GM12878 (cell line): ENCODE data around the gene LGALS8. TPM values are rescaled to one million over a fixed set of nuclear protein-coding genes. Genes with fewer than 3 reads are reported as not detected.
A peak's percentile ranks its signal among the peaks of the same experiment; 100 is the strongest.

ENCODE experiments used
- EED ChIP-seq: sonication (generic); IDR thresholded peaks from 2 replicates; pipeline ENCODE4 v1.6.1; 2016; ENCODE audit warnings: antibody characterized with exemption, low read depth
- EZH2 ChIP-seq: IDR thresholded peaks from 2 replicates; pipeline ENCODE4 v1.6.1; 2012; ENCODE audit warnings: low read depth, mild to moderate bottlenecking, control low read depth, inconsistent platforms, low read length, borderline replicate concordance; ENCODE audit not compliant: control insufficient read depth
- GATAD2B ChIP-seq: fragments of 450-650 bp; conservative IDR thresholded peaks from 2 replicates; pipeline ENCODE4 v1.6.1; 2017; ENCODE audit warnings: low read depth, mild to moderate bottlenecking, moderate library complexity
- MEF2B ChIP-seq: fragments of 450-650 bp; IDR thresholded peaks from 2 replicates; pipeline ENCODE4 v1.6.1; 2018; ENCODE audit warnings: mild to moderate bottlenecking, moderate library complexity; ENCODE audit not compliant: partially characterized antibody, poor library complexity, severe bottlenecking
- NBN ChIP-seq: fragments of 450-650 bp; IDR thresholded peaks from 2 replicates; pipeline ENCODE4 v1.6.1; 2016
- NR2C2 ChIP-seq: IDR thresholded peaks from 2 replicates; pipeline ENCODE4 v1.6.1; 2011; ENCODE audit warnings: borderline replicate concordance, low read depth; ENCODE audit not compliant: control insufficient read depth, insufficient read length
- POU2F2 ChIP-seq: IDR thresholded peaks from 3 replicates; pipeline ENCODE4 v1.6.1; 2011; ENCODE audit warnings: low read depth, mild to moderate bottlenecking, low read length, borderline replicate concordance
- RAD51 ChIP-seq: fragments of 450-650 bp; IDR thresholded peaks from 2 replicates; pipeline ENCODE4 v1.6.1; 2016; ENCODE audit warnings: moderate library complexity, mild to moderate bottlenecking, inconsistent platforms
- SIX5 ChIP-seq: IDR thresholded peaks from 2 replicates; pipeline ENCODE4 v1.6.1; 2011; ENCODE audit warnings: mild to moderate bottlenecking, low read depth, low read length, moderate library complexity; ENCODE audit not compliant: severe bottlenecking
- STAT1 ChIP-seq: fragments of 450-650 bp; conservative IDR thresholded peaks from 2 replicates; pipeline ENCODE4 v1.6.1; 2014; ENCODE audit warnings: antibody characterized with exemption, mild to moderate bottlenecking
- STAT3 ChIP-seq: IDR thresholded peaks from 2 replicates; pipeline ENCODE4 v1.6.1; 2011; ENCODE audit warnings: low read depth, low read length, improper control_type of control experiment
- TBL1XR1 ChIP-seq: IDR thresholded peaks from 2 replicates; pipeline ENCODE4 v1.6.1; 2012; ENCODE audit warnings: low read depth, low read length, improper control_type of control experiment
- TCF7 ChIP-seq: IDR thresholded peaks from 2 replicates; pipeline ENCODE4 v1.6.1; 2014; ENCODE audit warnings: antibody characterized with exemption, borderline replicate concordance
- YBX1 ChIP-seq: fragments of 450-650 bp; IDR thresholded peaks from 2 replicates; pipeline ENCODE4 v1.6.1; 2016; ENCODE audit warnings: antibody characterized with exemption
- ZSCAN29 ChIP-seq: fragments of 450-650 bp; IDR thresholded peaks from 2 replicates; pipeline ENCODE4 v1.6.1; 2017; ENCODE audit warnings: mild to moderate bottlenecking, moderate library complexity
- polyA plus RNA-seq, 11 experiments: library from polyadenylated mRNA; depleted of rRNA in 4 of 11; unstranded in 6 of 11; stranded (reverse) in 5 of 11; fragments of >200 nt; fragmentation: Nextera tagmentation in 4 of 11; fragmentation: Illumina TruSeq in 1 of 11; extraction: Ambion mirVana in 4 of 11; extraction: Trizol in 1 of 11; gene quantifications; 1 replicate in 1 of 11; 2 replicates in 10 of 11; pipeline versions ENCODE4 v1.2.1 to v1.2.3, GENCODE V29; 2011 to 2016; ENCODE audit warnings: inconsistent platforms in 2 of 11, missing spikeins in 2 of 11, low read depth in 1 of 11
- total RNA-seq, 4 experiments: library from RNA; depleted of rRNA in 3 of 4; stranded (reverse); fragments of >200 nt in 3 of 4; fragmentation: Illumina TruSeq in 1 of 4; extraction: Trizol in 1 of 4; gene quantifications; 2 replicates each; pipeline versions ENCODE4 v1.2.1 to v1.2.3, GENCODE V29; 2013 to 2021
- TF ChIP-seq, protein P1 (sequence below): fragments of 450-650 bp; formaldehyde crosslinking; IDR thresholded peaks from 2 replicates; pipeline ENCODE4 v1.5.0; 2022; ENCODE audit warnings: mild to moderate bottlenecking, missing genetic modification characterization
- TF ChIP-seq, protein P2 (sequence below): IDR thresholded peaks from 2 replicates; pipeline ENCODE4 v1.6.1; 2011; ENCODE audit warnings: mild to moderate bottlenecking, low read depth, low read length, moderate library complexity; ENCODE audit not compliant: insufficient replicate concordance
- TF ChIP-seq, protein P3 (sequence below): fragments of 450-650 bp; IDR thresholded peaks from 2 replicates; pipeline ENCODE4 v1.6.1; 2018; ENCODE audit warnings: mild to moderate bottlenecking, low read depth, moderate library complexity; ENCODE audit not compliant: partially characterized antibody
- TF ChIP-seq, protein P4 (sequence below): fragments of 150-350 bp; IDR thresholded peaks from 2 replicates; pipeline ENCODE4 v1.6.1; 2014; ENCODE audit warnings: mild to moderate bottlenecking, low read depth, low read length
- TF ChIP-seq, protein P5 (sequence below): IDR thresholded peaks from 2 replicates; pipeline ENCODE4 v1.6.1; 2011; ENCODE audit warnings: low read depth, low read length, improper control_type of control experiment, borderline replicate concordance

LGALS8 gene
- total and polyA plus RNA-seq, 10 of the 15 experiments (the other 5 are each of a cell fraction or from before 2014, with no cell fraction given), result 15.4 to 86.5 (median 19.2) TPM

DNA sequence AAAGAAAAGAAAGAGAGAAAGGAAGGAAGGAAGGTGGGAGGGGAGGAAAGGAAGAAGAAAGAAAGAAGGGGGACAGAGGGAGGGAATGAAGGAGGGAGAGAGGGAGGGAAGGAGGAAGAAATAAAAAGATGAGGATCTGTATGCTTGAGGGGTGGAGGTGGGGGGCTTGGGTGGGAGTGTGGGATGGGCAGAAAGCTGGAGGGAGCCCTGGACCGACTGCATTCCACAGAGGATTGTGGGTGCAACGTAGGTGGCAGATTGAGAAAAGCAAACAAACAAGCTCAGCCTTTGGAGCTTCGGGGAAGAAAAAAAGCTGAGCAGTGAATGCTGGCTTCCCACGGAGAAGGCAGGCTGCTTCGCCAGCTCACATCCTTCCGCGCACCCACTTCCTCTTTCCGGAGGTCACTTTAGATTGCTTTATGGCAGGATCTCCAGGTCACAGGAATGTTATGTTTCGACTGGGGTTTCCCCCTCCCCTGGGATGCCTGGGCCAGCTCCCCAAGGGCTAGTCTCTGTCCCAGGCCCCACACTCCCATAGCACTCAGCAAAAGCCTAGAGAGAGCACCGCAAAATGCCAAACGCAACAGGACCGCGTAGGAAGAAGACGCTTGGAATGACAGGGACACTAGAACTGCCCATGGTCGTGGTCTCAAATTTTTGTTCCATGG is 20.7 kb upstream of the LGALS8 start (continued):
- TF ChIP-seq, protein P1, sequence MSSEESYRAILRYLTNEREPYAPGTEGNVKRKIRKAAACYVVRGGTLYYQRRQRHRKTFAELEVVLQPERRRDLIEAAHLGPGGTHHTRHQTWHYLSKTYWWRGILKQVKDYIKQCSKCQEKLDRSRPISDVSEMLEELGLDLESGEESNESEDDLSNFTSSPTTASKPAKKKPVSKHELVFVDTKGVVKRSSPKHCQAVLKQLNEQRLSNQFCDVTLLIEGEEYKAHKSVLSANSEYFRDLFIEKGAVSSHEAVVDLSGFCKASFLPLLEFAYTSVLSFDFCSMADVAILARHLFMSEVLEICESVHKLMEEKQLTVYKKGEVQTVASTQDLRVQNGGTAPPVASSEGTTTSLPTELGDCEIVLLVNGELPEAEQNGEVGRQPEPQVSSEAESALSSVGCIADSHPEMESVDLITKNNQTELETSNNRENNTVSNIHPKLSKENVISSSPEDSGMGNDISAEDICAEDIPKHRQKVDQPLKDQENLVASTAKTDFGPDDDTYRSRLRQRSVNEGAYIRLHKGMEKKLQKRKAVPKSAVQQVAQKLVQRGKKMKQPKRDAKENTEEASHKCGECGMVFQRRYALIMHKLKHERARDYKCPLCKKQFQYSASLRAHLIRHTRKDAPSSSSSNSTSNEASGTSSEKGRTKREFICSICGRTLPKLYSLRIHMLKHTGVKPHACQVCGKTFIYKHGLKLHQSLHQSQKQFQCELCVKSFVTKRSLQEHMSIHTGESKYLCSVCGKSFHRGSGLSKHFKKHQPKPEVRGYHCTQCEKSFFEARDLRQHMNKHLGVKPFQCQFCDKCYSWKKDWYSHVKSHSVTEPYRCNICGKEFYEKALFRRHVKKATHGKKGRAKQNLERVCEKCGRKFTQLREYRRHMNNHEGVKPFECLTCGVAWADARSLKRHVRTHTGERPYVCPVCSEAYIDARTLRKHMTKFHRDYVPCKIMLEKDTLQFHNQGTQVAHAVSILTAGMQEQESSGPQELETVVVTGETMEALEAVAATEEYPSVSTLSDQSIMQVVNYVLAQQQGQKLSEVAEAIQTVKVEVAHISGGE, result no peak
- TF ChIP-seq POU2F2, result no peak
- TF ChIP-seq, protein P2, sequence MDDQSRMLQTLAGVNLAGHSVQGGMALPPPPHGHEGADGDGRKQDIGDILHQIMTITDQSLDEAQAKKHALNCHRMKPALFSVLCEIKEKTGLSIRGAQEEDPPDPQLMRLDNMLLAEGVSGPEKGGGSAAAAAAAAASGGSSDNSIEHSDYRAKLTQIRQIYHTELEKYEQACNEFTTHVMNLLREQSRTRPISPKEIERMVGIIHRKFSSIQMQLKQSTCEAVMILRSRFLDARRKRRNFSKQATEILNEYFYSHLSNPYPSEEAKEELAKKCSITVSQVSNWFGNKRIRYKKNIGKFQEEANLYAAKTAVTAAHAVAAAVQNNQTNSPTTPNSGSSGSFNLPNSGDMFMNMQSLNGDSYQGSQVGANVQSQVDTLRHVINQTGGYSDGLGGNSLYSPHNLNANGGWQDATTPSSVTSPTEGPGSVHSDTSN, result no peak
- TF ChIP-seq GATAD2B, result 0 out of 2 replicates have a peak, but pooled peaks have one; percentile 32
- no peak for TF ChIP-seq ZSCAN29
- TF ChIP-seq, protein P3, sequence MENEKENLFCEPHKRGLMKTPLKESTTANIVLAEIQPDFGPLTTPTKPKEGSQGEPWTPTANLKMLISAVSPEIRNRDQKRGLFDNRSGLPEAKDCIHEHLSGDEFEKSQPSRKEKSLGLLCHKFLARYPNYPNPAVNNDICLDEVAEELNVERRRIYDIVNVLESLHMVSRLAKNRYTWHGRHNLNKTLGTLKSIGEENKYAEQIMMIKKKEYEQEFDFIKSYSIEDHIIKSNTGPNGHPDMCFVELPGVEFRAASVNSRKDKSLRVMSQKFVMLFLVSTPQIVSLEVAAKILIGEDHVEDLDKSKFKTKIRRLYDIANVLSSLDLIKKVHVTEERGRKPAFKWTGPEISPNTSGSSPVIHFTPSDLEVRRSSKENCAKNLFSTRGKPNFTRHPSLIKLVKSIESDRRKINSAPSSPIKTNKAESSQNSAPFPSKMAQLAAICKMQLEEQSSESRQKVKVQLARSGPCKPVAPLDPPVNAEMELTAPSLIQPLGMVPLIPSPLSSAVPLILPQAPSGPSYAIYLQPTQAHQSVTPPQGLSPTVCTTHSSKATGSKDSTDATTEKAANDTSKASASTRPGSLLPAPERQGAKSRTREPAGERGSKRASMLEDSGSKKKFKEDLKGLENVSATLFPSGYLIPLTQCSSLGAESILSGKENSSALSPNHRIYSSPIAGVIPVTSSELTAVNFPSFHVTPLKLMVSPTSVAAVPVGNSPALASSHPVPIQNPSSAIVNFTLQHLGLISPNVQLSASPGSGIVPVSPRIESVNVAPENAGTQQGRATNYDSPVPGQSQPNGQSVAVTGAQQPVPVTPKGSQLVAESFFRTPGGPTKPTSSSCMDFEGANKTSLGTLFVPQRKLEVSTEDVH, result no peak
- TF ChIP-seq NR2C2, result no peak
- TF ChIP-seq, protein P4, sequence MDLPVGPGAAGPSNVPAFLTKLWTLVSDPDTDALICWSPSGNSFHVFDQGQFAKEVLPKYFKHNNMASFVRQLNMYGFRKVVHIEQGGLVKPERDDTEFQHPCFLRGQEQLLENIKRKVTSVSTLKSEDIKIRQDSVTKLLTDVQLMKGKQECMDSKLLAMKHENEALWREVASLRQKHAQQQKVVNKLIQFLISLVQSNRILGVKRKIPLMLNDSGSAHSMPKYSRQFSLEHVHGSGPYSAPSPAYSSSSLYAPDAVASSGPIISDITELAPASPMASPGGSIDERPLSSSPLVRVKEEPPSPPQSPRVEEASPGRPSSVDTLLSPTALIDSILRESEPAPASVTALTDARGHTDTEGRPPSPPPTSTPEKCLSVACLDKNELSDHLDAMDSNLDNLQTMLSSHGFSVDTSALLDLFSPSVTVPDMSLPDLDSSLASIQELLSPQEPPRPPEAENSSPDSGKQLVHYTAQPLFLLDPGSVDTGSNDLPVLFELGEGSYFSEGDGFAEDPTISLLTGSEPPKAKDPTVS, result no peak
- TF ChIP-seq YBX1, result no peak
- TF ChIP-seq RAD51, result no peak
- TF ChIP-seq EED, result no peak
- TF ChIP-seq, protein P5, sequence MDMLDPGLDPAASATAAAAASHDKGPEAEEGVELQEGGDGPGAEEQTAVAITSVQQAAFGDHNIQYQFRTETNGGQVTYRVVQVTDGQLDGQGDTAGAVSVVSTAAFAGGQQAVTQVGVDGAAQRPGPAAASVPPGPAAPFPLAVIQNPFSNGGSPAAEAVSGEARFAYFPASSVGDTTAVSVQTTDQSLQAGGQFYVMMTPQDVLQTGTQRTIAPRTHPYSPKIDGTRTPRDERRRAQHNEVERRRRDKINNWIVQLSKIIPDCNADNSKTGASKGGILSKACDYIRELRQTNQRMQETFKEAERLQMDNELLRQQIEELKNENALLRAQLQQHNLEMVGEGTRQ, result no peak
- no peak for TF ChIP-seq SIX5
- no peak for TF ChIP-seq STAT3
- TF ChIP-seq STAT1, result no peak
- peak; percentile 64 for TF ChIP-seq MEF2B
- no peak for TF ChIP-seq EZH2
- TF ChIP-seq NBN, result no peak
- TF ChIP-seq TCF7, result no peak
- no peak for TF ChIP-seq TBL1XR1
